ENCODE data around the gene PGRMC2.

PGRMC2 gene

DNA sequence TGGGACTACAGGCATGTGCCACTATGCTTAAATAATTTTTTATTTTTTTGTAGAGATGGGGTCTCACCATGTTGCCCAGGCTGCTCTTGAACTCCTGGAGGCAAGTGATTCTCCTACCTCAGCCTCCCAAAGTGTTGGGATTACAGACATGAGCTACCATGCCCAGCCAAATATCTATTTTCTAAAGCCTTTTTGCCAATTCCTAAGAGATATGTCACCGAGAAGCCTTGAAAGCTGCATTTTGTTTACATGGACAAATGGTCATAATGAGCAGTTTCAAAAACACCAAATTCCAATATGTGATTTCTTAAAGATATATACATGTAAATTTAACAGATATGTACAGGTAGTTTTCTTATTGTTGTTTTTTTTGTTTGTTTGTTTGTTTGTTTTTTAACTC is 33.0 kb upstream of the PGRMC2 start:
- TF ChIP-seq PATZ1 (tag by site-specific recombination; IDR thresholded peaks at IDR 0.05), result no peak
- no peak for TF ChIP-seq GLI4 (tag by site-specific recombination; IDR thresholded peaks at IDR 0.05)
- TF ChIP-seq ZBTB11 (tag by site-specific recombination; conservative IDR thresholded peaks at IDR 0.05; ENCODE audit: low read depth), result no peak
- TF ChIP-seq ZNF704 (tag by site-specific recombination; IDR thresholded peaks at IDR 0.05), result no peak
- TF ChIP-seq ZNF350 (tag by site-specific recombination; IDR thresholded peaks at IDR 0.05), result no peak
- TF ChIP-seq ZNF449 (tag by site-specific recombination; IDR thresholded peaks at IDR 0.05), result no peak
- TF ChIP-seq ZNF423 (tag by site-specific recombination; IDR thresholded peaks at IDR 0.05), result no peak
- no peak for TF ChIP-seq ZNF398 (tag by site-specific recombination; IDR thresholded peaks at IDR 0.05)
- TF ChIP-seq ZNF830 (tag by site-specific recombination; IDR thresholded peaks at IDR 0.05; ENCODE audit: low read depth), result no peak
- no peak for TF ChIP-seq ZNF623 (tag by site-specific recombination; IDR thresholded peaks at IDR 0.05)
- Histone ChIP-seq H3K36me3 (ENCODE audit: control insufficient read depth in 2 of 2, insufficient read depth in 1 of 2, low read length in 2 of 2) (no peaks in the 10 kb centered on the region), H3K9me3 (ENCODE audit: control insufficient read depth, insufficient read depth, low read depth, low read length) (no peaks in the 10 kb centered on the region), H3K4me1 (ENCODE audit: control insufficient read depth, insufficient read depth, low read length) (no peaks in the 10 kb centered on the region), H3K4me3 (ENCODE audit: low read depth, low read length) (no peak overlapping the region), H3K27ac (ENCODE audit: extremely low read depth, low read depth, low read length) (no peak overlapping the region)
- POLR2A ChIA-PET, result no interaction called here
- CTCF ChIA-PET, result no interaction called here

- Histone ChIP-seq H3K4me3 (ENCODE audit: low read depth, low read length) (no peak overlapping the region), H3K9me3 (ENCODE audit: control insufficient read depth, insufficient read depth, low read depth, low read length) (no peaks in the 10 kb centered on the region), H3K4me1 (ENCODE audit: control insufficient read depth, insufficient read depth, low read length) (no peaks in the 10 kb centered on the region), H3K36me3 (ENCODE audit: control insufficient read depth in 2 of 2, insufficient read depth in 1 of 2, low read length in 2 of 2) (no peaks in the 10 kb centered on the region), H3K27ac (ENCODE audit: extremely low read depth, low read depth, low read length) (no peak overlapping the region)
- ChIA-PET POLR2A (no interaction called here), CTCF (no interaction called here)
- no peak for TF ChIP-seq ZNF10 (tag by site-specific recombination; IDR thresholded peaks at IDR 0.05)
- no peak for TF ChIP-seq ZNF292 (tag by site-specific recombination; IDR thresholded peaks at IDR 0.05; ENCODE audit: borderline replicate concordance, low read depth)
- no peak for TF ChIP-seq ZNF114 (tag by site-specific recombination; IDR thresholded peaks at IDR 0.05)
- TF ChIP-seq ZBTB48 (tag by site-specific recombination; IDR thresholded peaks at IDR 0.05), result no peak
- TF ChIP-seq PATZ1 (tag by site-specific recombination; IDR thresholded peaks at IDR 0.05), result no peak
- TF ChIP-seq ZIC2 (tag by site-specific recombination; IDR thresholded peaks at IDR 0.05), result no peak
- no peak for TF ChIP-seq ZNF211 (tag by site-specific recombination; IDR thresholded peaks at IDR 0.05; ENCODE audit: low read depth)
- no peak for TF ChIP-seq ZNF121 (tag by site-specific recombination; IDR thresholded peaks at IDR 0.05)
- TF ChIP-seq SETDB1 (IDR thresholded peaks at IDR 0.05; ENCODE audit: insufficient read length, low read length), result no peak
- TF ChIP-seq ZNF202 (tag by site-specific recombination; IDR thresholded peaks at IDR 0.05; ENCODE audit: borderline replicate concordance), result no peak
- TF ChIP-seq, protein P1, sequence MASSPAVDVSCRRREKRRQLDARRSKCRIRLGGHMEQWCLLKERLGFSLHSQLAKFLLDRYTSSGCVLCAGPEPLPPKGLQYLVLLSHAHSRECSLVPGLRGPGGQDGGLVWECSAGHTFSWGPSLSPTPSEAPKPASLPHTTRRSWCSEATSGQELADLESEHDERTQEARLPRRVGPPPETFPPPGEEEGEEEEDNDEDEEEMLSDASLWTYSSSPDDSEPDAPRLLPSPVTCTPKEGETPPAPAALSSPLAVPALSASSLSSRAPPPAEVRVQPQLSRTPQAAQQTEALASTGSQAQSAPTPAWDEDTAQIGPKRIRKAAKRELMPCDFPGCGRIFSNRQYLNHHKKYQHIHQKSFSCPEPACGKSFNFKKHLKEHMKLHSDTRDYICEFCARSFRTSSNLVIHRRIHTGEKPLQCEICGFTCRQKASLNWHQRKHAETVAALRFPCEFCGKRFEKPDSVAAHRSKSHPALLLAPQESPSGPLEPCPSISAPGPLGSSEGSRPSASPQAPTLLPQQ (tag by site-specific recombination; IDR thresholded peaks at IDR 0.05), result no peak
These were observed 28.3 kb upstream of the PGRMC2 start for GRCh38 chr4:128315756-128316520.
